Stimulated activated naive CD8-positive, alpha-beta T cell treated with anti-CD3 and anti-CD28 coated beads, Interleukin-15, Interleukin-2, amounts not matched to agents 100 ng/mL and 50 ng/mL, for 24 hours (primary cell): ENCODE results near the gene FOXL1.

Source experiments
- H3K27ac Mint-ChIP-seq: one replicate; pipeline ENCODE4 v1.8.0; 2021; ENCODE audit warnings: mild to moderate bottlenecking, mixed read lengths
- H3K27me3 Mint-ChIP-seq: one replicate; pipeline ENCODE4 v1.8.0; 2021; ENCODE audit warnings: mixed read lengths
- H3K36me3 Mint-ChIP-seq: one replicate; pipeline ENCODE4 v1.8.0; 2021; ENCODE audit warnings: low read depth, mixed read lengths
- H3K4me1 Mint-ChIP-seq: one replicate; pipeline ENCODE4 v1.8.0; 2021; ENCODE audit warnings: low read depth, mixed read lengths
- H3K4me3 Mint-ChIP-seq: one replicate; pipeline ENCODE4 v1.8.0; 2021; ENCODE audit warnings: mild to moderate bottlenecking, mixed read lengths
- H3K9me3 Mint-ChIP-seq: one replicate; pipeline ENCODE4 v1.8.0; 2021; ENCODE audit warnings: mixed read lengths

The FOXL1 gene

GRCh38 chr16:86570558-86571529 is 7.5 kb upstream of the FOXL1 start:
- no peak overlapping the region for H3K4me3 Mint-ChIP-seq

GRCh38 chr16:86571530-86571915 is 6.8 kb upstream of the FOXL1 start:
- Mint-ChIP-seq H3K4me3 (no peak overlapping the region), H3K36me3 (no peaks in the 10 kb centered on the region)

More at GRCh38 chr16:86570558-86571529, 7.5 kb upstream of the FOXL1 start:
- Mint-ChIP-seq H3K27ac (no peak overlapping the region), H3K4me1 (no peaks in the 10 kb centered on the region), H3K9me3 (no peaks in the 10 kb centered on the region), H3K27me3 (peaks cover 58% of the 10 kb centered on the region), H3K36me3 (no peaks in the 10 kb centered on the region)

GRCh38 chr16:86572041-86572521 is 6.3 kb upstream of the FOXL1 start:
- Mint-ChIP-seq H3K4me3 (no peak overlapping the region), H3K4me1 (peaks cover 8% of the 10 kb centered on the region), H3K27me3 (peaks cover 65% of the 10 kb centered on the region), H3K27ac (no peak overlapping the region), H3K36me3 (no peaks in the 10 kb centered on the region), H3K9me3 (no peaks in the 10 kb centered on the region)

More at GRCh38 chr16:86571530-86571915, 6.8 kb upstream of the FOXL1 start:
- Mint-ChIP-seq H3K27ac (no peak overlapping the region), H3K27me3 (peaks cover 60% of the 10 kb centered on the region), H3K9me3 (no peaks in the 10 kb centered on the region), H3K4me1 (peaks cover 4% of the 10 kb centered on the region)

- no peak overlapping the region for H3K4me3 Mint-ChIP-seq
- H3K36me3 Mint-ChIP-seq: no peaks in the 10 kb centered on the region
- peaks cover 66% of the 10 kb centered on the region for H3K27me3 Mint-ChIP-seq
- peaks cover 11% of the 10 kb centered on the region for H3K4me1 Mint-ChIP-seq
- no peaks in the 10 kb centered on the region for H3K9me3 Mint-ChIP-seq
- no peak overlapping the region for H3K27ac Mint-ChIP-seq
Observed at GRCh38 chr16:86572606-86573005, 5.7 kb upstream of the FOXL1 start.

GRCh38 chr16:86573215-86573614 is 5.1 kb upstream of the FOXL1 start:
- H3K4me1 Mint-ChIP-seq: peaks cover 11% of the 10 kb centered on the region
- H3K9me3 Mint-ChIP-seq: no peaks in the 10 kb centered on the region
- H3K4me3 Mint-ChIP-seq: no peak overlapping the region
- H3K27me3 Mint-ChIP-seq: peaks cover 72% of the 10 kb centered on the region
- H3K36me3 Mint-ChIP-seq: no peaks in the 10 kb centered on the region
- no peak overlapping the region for H3K27ac Mint-ChIP-seq

- peaks cover 11% of the 10 kb centered on the region for H3K4me1 Mint-ChIP-seq
- H3K4me3 Mint-ChIP-seq: no peak overlapping the region
- H3K36me3 Mint-ChIP-seq: no peaks in the 10 kb centered on the region
- H3K27me3 Mint-ChIP-seq: peaks cover 74% of the 10 kb centered on the region
- no peak overlapping the region for H3K27ac Mint-ChIP-seq
- H3K9me3 Mint-ChIP-seq: no peaks in the 10 kb centered on the region
Observed at GRCh38 chr16:86573646-86574508, 4.5 kb upstream of the FOXL1 start.

GRCh38 chr16:86574646-86575045 is 3.7 kb upstream of the FOXL1 start:
- Mint-ChIP-seq H3K27me3 (peaks cover 70% of the 10 kb centered on the region), H3K27ac (no peak overlapping the region), H3K36me3 (no peaks in the 10 kb centered on the region), H3K4me3 (no peak overlapping the region), H3K9me3 (no peaks in the 10 kb centered on the region), H3K4me1 (peaks cover 11% of the 10 kb centered on the region)

- Mint-ChIP-seq H3K9me3 (no peaks in the 10 kb centered on the region), H3K27ac (no peak overlapping the region), H3K4me3 (no peak overlapping the region), H3K36me3 (no peaks in the 10 kb centered on the region), H3K27me3 (peaks cover 70% of the 10 kb centered on the region), H3K4me1 (peaks cover 11% of the 10 kb centered on the region)
Observed at GRCh38 chr16:86575095-86575685, 3.2 kb upstream of the FOXL1 start.

- H3K9me3 Mint-ChIP-seq: no peaks in the 10 kb centered on the region
- peak overlapping the region; percentile 70 for H3K4me3 Mint-ChIP-seq
- H3K27ac Mint-ChIP-seq: no peak overlapping the region
- H3K36me3 Mint-ChIP-seq: no peaks in the 10 kb centered on the region
- peaks cover 11% of the 10 kb centered on the region for H3K4me1 Mint-ChIP-seq
- H3K27me3 Mint-ChIP-seq: peaks cover 71% of the 10 kb centered on the region
Observed at GRCh38 chr16:86575754-86576557, 2.4 kb upstream of the FOXL1 start.

- Mint-ChIP-seq H3K4me3 (peak overlapping the region; percentile 70), H3K27ac (no peak overlapping the region), H3K9me3 (no peaks in the 10 kb centered on the region), H3K4me1 (peaks cover 11% of the 10 kb centered on the region), H3K27me3 (peaks cover 73% of the 10 kb centered on the region), H3K36me3 (no peaks in the 10 kb centered on the region)
Observed at GRCh38 chr16:86576591-86577313, 1.6 kb upstream of the FOXL1 start.

- H3K27me3 Mint-ChIP-seq: peaks cover 78% of the 10 kb centered on the region
- peaks cover 11% of the 10 kb centered on the region for H3K4me1 Mint-ChIP-seq
- H3K4me3 Mint-ChIP-seq: no peak overlapping the region
- no peaks in the 10 kb centered on the region for H3K36me3 Mint-ChIP-seq
- no peaks in the 10 kb centered on the region for H3K9me3 Mint-ChIP-seq
- H3K27ac Mint-ChIP-seq: no peak overlapping the region
Observed at GRCh38 chr16:86577314-86577971, 906 bp upstream of the FOXL1 start.

GRCh38 chr16:86578611-86579267 is 390 bp downstream of the FOXL1 start:
- Mint-ChIP-seq H3K36me3 (no peaks in the 10 kb centered on the region), H3K27ac (no peak overlapping the region), H3K9me3 (no peaks in the 10 kb centered on the region), H3K4me3 (no peak overlapping the region), H3K27me3 (peaks cover 78% of the 10 kb centered on the region), H3K4me1 (peaks cover 11% of the 10 kb centered on the region)
